WTC11 (cell line): ENCODE measurements around the gene SH2D5. TPM values are rescaled to one million over a fixed set of nuclear protein-coding genes. Genes with fewer than 3 reads are reported as not detected.

Experiments used
- ATAC-seq: fragments of 200-7000 bp; cut with Tn5 transposase; 2 replicates; pipeline ENCODE4 v1.10.0; 2021; ENCODE audit warnings: mild to moderate bottlenecking, moderate library complexity
- CTCF ChIA-PET: fragments of 300-600 bp; sonication (Branson Sonifier 250); formaldehyde crosslinking; loops from one replicate; lab custom pipeline; 2021; ENCODE audit warnings: antibody characterized with exemption; lab: Charles Lee
- POLR2A ChIA-PET: fragments of 350-600 bp; sonication (Branson Sonifier 250); formaldehyde crosslinking; loops from one replicate; lab custom pipeline; 2021; ENCODE audit warnings: antibody characterized with exemption; lab: Charles Lee
- DNase-seq: peaks from one replicate; pipeline ENCODE4 v3.0.0; 2021; ENCODE audit warnings: low spot score
- H3K27ac Mint-ChIP-seq: 2 replicates; pipeline ENCODE4 v1.8.0; 2021; ENCODE audit warnings: mixed read lengths
- H3K27me3 Mint-ChIP-seq: 2 replicates; pipeline ENCODE4 v1.8.0; 2021; ENCODE audit warnings: low read depth, mild to moderate bottlenecking, moderate library complexity, mixed read lengths
- H3K36me3 Mint-ChIP-seq: 2 replicates; pipeline ENCODE4 v1.8.0; 2021; ENCODE audit warnings: mixed read lengths
- H3K4me1 Mint-ChIP-seq: 2 replicates; pipeline ENCODE4 v1.8.0; 2022; ENCODE audit warnings: mixed read lengths
- H3K4me3 Mint-ChIP-seq: 2 replicates; pipeline ENCODE4 v1.8.0; 2021; ENCODE audit warnings: mild to moderate bottlenecking, moderate library complexity, mixed read lengths
- H3K9me3 Mint-ChIP-seq: 2 replicates; pipeline ENCODE4 v1.8.0; 2021; ENCODE audit warnings: mixed read lengths
- ATF1 ChIP-seq: sonication (generic); formaldehyde crosslinking; IDR thresholded peaks from 2 replicates; pipeline ENCODE4 v1.8.1; 2023; ENCODE audit warnings: mild to moderate bottlenecking, moderate library complexity, missing genetic modification reagents
- CREB1 ChIP-seq: sonication (generic); formaldehyde crosslinking; IDR thresholded peaks from 2 replicates; pipeline ENCODE4 v1.8.0; 2023; ENCODE audit warnings: mild to moderate bottlenecking, missing genetic modification reagents
- NFATC4 ChIP-seq: fragments of 250-450 bp; sonication (Bioruptor Pico); IDR thresholded peaks from 2 replicates; pipeline ENCODE4 v1.9.0; 2021; ENCODE audit warnings: mild to moderate bottlenecking
- TEAD4 ChIP-seq: sonication (generic); formaldehyde crosslinking; IDR thresholded peaks from 2 replicates; pipeline ENCODE4 v1.8.0; 2022; ENCODE audit warnings: mild to moderate bottlenecking, missing genetic modification reagents
- ZNF138 ChIP-seq: sonication (generic); formaldehyde crosslinking; conservative IDR thresholded peaks from 2 replicates; pipeline ENCODE4 v1.8.1; 2022; ENCODE audit warnings: mild to moderate bottlenecking, moderate library complexity, missing genetic modification reagents
- ZNF263 ChIP-seq: sonication (generic); formaldehyde crosslinking; IDR thresholded peaks from 2 replicates; pipeline ENCODE4 v1.8.1; 2022; ENCODE audit warnings: low read depth, mild to moderate bottlenecking, moderate library complexity, missing genetic modification reagents
- ZNF317 ChIP-seq: sonication (generic); formaldehyde crosslinking; IDR thresholded peaks from 2 replicates; pipeline ENCODE4 v1.8.1; 2023; ENCODE audit warnings: low read depth, mild to moderate bottlenecking, moderate library complexity, missing genetic modification reagents, borderline replicate concordance
- ZNF396 ChIP-seq: fragments of 250-450 bp; sonication (Bioruptor Pico); IDR thresholded peaks from 2 replicates; pipeline ENCODE4 v1.8.0; 2021; ENCODE audit warnings: mild to moderate bottlenecking, moderate library complexity, borderline replicate concordance
- ZNF416 ChIP-seq: fragments of 250-450 bp; sonication (Bioruptor Pico); IDR thresholded peaks from 2 replicates; pipeline ENCODE4 v1.9.0; 2021; ENCODE audit warnings: mild to moderate bottlenecking, inconsistent platforms
- total RNA-seq: library from RNA; stranded (reverse); gene quantifications from 3 replicates; pipeline ENCODE4 v1.2.3, GENCODE V29; 2021
- TF ChIP-seq, protein P1 (sequence below): fragments of 250-450 bp; sonication (Bioruptor Pico); conservative IDR thresholded peaks from 2 replicates; pipeline ENCODE4 v1.9.0; 2021; ENCODE audit warnings: mild to moderate bottlenecking
- TF ChIP-seq, protein P2 (sequence below): sonication (generic); formaldehyde crosslinking; IDR thresholded peaks from 2 replicates; pipeline ENCODE4 v1.8.1; 2022; ENCODE audit warnings: low read depth, mild to moderate bottlenecking, moderate library complexity, missing genetic modification reagents, borderline replicate concordance
- TF ChIP-seq, protein P3 (sequence below): sonication (generic); formaldehyde crosslinking; IDR thresholded peaks from 2 replicates; pipeline ENCODE4 v1.8.0; 2022; ENCODE audit warnings: mild to moderate bottlenecking, missing genetic modification reagents
- TF ChIP-seq, protein P4 (sequence below): sonication (generic); formaldehyde crosslinking; conservative IDR thresholded peaks from 2 replicates; pipeline ENCODE4 v1.8.1; 2022; ENCODE audit warnings: mild to moderate bottlenecking, missing genetic modification reagents
- TF ChIP-seq, protein P5 (sequence below): fragments of 250-450 bp; sonication (Bioruptor Pico); IDR thresholded peaks from 2 replicates; pipeline ENCODE4 v1.9.0; 2021; ENCODE audit warnings: mild to moderate bottlenecking
- TF ChIP-seq, protein P6 (sequence below): sonication (generic); formaldehyde crosslinking; IDR thresholded peaks from 2 replicates; pipeline ENCODE4 v1.8.0; 2023; ENCODE audit warnings: mild to moderate bottlenecking, missing genetic modification reagents
- TF ChIP-seq, protein P7 (sequence below): sonication (generic); formaldehyde crosslinking; IDR thresholded peaks from 2 replicates; pipeline ENCODE4 v1.8.1; 2022; ENCODE audit warnings: low read depth, missing genetic modification reagents, borderline replicate concordance

Gene SH2D5
- total RNA-seq, 1 experiment from 2014 or later: 13.8 TPM

DNA sequence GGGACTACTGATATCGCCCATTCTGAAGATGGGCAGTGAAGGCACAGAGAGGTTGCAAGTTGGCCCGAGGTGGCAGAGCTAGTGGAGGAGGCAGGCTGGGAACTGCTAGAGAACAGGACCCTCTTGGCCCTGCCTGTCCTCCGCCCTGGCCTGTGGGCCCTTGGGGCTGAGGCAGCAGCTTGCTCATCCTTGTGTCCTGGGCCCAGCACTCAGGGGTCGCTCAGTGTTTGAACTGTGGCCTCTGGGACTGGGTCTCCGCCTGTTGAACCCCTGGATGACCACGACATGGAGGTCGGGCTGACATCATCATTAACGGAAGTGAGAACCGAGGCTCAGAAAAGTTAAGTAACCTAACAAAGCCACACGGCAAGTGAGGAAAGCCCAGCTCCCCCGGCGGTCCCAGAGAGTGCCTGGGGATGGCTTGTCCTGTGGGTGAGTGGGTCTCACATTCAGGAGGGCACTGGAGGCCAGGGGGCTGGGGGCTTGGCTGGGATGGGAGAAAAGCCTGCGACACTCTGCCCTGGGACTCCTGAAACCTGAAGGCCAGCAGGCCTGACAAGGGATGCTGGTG lies 48.4 kb downstream of the SH2D5 start (continued):
- TF ChIP-seq, protein P1, sequence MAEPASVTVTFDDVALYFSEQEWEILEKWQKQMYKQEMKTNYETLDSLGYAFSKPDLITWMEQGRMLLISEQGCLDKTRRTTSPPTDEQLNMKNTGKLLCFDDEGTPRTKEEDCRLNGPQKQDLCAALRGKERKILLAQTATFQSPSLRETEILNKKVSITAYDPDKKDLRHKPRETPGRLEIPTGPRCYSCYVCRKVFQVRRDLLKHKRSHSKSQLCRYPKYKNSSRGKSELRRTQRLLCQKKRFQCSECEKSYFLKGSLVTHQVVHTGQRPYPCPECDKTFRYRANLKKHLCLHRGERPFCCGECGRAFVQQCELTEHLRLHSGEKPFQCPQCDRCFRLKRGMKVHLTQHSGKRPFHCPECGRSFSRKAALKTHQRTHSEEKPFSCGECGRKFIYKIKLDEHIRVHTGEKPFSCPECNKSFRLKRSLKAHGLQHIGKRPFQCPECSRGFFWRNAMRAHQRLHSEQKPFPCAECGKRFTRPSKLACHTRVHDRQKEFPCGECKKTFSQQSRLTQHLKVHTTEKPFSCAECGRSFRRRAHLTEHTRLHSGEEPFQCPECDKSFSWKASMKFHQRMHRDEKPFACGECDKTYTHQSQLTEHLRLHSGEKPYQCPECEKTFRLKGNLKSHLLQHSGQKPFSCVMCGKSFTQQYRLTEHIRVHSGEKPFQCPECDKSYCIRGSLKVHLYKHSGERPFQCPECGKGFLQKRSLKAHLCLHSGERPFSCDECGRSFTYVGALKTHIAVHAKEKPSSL (CRISPR knock-in tag): no peak
- TF ChIP-seq CREB1 (CRISPR knock-in tag): no peak

DNA sequence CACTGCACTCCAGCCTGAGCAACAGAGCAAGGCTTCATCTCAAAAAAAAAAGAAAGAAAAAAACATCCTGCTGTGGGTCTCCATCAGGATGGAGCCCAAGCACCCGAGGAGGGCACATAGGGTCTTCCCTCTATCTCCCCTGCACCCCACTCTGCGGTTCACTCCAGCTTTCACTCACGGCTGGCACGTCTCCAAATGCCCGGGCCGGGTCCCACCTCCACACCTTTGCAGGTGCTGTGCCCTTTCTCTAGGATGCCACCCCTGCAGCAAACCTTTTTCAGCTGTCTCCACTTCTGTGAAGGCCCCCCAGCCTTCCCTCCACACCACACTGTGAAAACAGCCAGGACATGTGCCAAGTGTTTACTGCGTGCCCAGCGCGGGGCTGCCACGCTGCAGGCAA lies 48.9 kb downstream of the SH2D5 start:
- Mint-ChIP-seq H3K9me3 (no peaks in the 10 kb centered on the region), H3K4me1 (no peaks in the 10 kb centered on the region), H3K27me3 (no peaks in the 10 kb centered on the region), H3K4me3 (no peak overlapping the region), H3K27ac (no peak overlapping the region), H3K36me3 (peaks cover 8% of the 10 kb centered on the region)
- POLR2A ChIA-PET: no interaction called here
- CTCF ChIA-PET: interaction anchor here (0.9 to 1.6 kb wide), 4 partner anchors 10 to 23 kb away, joined by 3 read pairs; partner anchors contain the start of gene DDOST
- ATAC-seq (no peak), DNase-seq (no peak)
- TF ChIP-seq NFATC4 (CRISPR knock-in tag) (no peak), ZNF396 (no peak), ZNF138 (CRISPR knock-in tag) (no peak), TEAD4 (CRISPR knock-in tag) (no peak), ZNF263 (CRISPR knock-in tag) (no peak), ATF1 (no peak), ZNF317 (CRISPR knock-in tag) (no peak), ZNF416 (CRISPR knock-in tag) (no peak)
- TF ChIP-seq, protein P2, sequence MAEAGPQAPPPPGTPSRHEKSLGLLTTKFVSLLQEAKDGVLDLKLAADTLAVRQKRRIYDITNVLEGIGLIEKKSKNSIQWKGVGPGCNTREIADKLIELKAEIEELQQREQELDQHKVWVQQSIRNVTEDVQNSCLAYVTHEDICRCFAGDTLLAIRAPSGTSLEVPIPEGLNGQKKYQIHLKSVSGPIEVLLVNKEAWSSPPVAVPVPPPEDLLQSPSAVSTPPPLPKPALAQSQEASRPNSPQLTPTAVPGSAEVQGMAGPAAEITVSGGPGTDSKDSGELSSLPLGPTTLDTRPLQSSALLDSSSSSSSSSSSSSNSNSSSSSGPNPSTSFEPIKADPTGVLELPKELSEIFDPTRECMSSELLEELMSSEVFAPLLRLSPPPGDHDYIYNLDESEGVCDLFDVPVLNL (CRISPR knock-in tag): no peak
- TF ChIP-seq, protein P3, sequence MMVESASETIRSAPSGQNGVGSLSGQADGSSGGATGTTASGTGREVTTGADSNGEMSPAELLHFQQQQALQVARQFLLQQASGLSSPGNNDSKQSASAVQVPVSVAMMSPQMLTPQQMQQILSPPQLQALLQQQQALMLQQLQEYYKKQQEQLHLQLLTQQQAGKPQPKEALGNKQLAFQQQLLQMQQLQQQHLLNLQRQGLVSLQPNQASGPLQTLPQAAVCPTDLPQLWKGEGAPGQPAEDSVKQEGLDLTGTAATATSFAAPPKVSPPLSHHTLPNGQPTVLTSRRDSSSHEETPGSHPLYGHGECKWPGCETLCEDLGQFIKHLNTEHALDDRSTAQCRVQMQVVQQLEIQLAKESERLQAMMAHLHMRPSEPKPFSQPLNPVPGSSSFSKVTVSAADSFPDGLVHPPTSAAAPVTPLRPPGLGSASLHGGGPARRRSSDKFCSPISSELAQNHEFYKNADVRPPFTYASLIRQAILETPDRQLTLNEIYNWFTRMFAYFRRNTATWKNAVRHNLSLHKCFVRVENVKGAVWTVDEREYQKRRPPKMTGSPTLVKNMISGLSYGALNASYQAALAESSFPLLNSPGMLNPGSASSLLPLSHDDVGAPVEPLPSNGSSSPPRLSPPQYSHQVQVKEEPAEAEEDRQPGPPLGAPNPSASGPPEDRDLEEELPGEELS (CRISPR knock-in tag): no peak
- TF ChIP-seq, protein P4, sequence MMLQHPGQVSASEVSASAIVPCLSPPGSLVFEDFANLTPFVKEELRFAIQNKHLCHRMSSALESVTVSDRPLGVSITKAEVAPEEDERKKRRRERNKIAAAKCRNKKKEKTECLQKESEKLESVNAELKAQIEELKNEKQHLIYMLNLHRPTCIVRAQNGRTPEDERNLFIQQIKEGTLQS (CRISPR knock-in tag): no peak
- TF ChIP-seq, protein P5, sequence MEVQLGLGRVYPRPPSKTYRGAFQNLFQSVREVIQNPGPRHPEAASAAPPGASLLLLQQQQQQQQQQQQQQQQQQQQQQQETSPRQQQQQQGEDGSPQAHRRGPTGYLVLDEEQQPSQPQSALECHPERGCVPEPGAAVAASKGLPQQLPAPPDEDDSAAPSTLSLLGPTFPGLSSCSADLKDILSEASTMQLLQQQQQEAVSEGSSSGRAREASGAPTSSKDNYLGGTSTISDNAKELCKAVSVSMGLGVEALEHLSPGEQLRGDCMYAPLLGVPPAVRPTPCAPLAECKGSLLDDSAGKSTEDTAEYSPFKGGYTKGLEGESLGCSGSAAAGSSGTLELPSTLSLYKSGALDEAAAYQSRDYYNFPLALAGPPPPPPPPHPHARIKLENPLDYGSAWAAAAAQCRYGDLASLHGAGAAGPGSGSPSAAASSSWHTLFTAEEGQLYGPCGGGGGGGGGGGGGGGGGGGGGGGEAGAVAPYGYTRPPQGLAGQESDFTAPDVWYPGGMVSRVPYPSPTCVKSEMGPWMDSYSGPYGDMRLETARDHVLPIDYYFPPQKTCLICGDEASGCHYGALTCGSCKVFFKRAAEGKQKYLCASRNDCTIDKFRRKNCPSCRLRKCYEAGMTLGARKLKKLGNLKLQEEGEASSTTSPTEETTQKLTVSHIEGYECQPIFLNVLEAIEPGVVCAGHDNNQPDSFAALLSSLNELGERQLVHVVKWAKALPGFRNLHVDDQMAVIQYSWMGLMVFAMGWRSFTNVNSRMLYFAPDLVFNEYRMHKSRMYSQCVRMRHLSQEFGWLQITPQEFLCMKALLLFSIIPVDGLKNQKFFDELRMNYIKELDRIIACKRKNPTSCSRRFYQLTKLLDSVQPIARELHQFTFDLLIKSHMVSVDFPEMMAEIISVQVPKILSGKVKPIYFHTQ (CRISPR knock-in tag): no peak
- TF ChIP-seq, protein P6, sequence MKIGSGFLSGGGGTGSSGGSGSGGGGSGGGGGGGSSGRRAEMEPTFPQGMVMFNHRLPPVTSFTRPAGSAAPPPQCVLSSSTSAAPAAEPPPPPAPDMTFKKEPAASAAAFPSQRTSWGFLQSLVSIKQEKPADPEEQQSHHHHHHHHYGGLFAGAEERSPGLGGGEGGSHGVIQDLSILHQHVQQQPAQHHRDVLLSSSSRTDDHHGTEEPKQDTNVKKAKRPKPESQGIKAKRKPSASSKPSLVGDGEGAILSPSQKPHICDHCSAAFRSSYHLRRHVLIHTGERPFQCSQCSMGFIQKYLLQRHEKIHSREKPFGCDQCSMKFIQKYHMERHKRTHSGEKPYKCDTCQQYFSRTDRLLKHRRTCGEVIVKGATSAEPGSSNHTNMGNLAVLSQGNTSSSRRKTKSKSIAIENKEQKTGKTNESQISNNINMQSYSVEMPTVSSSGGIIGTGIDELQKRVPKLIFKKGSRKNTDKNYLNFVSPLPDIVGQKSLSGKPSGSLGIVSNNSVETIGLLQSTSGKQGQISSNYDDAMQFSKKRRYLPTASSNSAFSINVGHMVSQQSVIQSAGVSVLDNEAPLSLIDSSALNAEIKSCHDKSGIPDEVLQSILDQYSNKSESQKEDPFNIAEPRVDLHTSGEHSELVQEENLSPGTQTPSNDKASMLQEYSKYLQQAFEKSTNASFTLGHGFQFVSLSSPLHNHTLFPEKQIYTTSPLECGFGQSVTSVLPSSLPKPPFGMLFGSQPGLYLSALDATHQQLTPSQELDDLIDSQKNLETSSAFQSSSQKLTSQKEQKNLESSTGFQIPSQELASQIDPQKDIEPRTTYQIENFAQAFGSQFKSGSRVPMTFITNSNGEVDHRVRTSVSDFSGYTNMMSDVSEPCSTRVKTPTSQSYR: no peak
- TF ChIP-seq, protein P7, sequence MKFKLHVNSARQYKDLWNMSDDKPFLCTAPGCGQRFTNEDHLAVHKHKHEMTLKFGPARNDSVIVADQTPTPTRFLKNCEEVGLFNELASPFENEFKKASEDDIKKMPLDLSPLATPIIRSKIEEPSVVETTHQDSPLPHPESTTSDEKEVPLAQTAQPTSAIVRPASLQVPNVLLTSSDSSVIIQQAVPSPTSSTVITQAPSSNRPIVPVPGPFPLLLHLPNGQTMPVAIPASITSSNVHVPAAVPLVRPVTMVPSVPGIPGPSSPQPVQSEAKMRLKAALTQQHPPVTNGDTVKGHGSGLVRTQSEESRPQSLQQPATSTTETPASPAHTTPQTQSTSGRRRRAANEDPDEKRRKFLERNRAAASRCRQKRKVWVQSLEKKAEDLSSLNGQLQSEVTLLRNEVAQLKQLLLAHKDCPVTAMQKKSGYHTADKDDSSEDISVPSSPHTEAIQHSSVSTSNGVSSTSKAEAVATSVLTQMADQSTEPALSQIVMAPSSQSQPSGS (CRISPR knock-in tag): no peak
